Activated naive CD4-positive, alpha-beta T cell treated with anti-CD3 and anti-CD28 coated beads, Interleukin-2, amount 50 U/mL, for 24 hours (primary cell): ENCODE results near the gene MOCOS.

Experiments
- H3K27ac Mint-ChIP-seq: one replicate; pipeline ENCODE4 v1.8.0; 2021; ENCODE audit warnings: mild to moderate bottlenecking, mixed read lengths
- H3K27me3 Mint-ChIP-seq: one replicate; pipeline ENCODE4 v1.8.0; 2021; ENCODE audit warnings: mixed read lengths
- H3K36me3 Mint-ChIP-seq: one replicate; pipeline ENCODE4 v1.8.0; 2021; ENCODE audit warnings: mixed read lengths
- H3K4me1 Mint-ChIP-seq: one replicate; pipeline ENCODE4 v1.8.0; 2021; ENCODE audit warnings: mixed read lengths
- H3K4me3 Mint-ChIP-seq: one replicate; pipeline ENCODE4 v1.8.0; 2021; ENCODE audit warnings: mild to moderate bottlenecking, mixed read lengths
- H3K9me3 Mint-ChIP-seq: one replicate; pipeline ENCODE4 v1.8.0; 2021; ENCODE audit warnings: mixed read lengths

MOCOS gene

GRCh38 chr18:36297417-36298125 lies 110.3 kb downstream of the MOCOS start, which contains the start of gene FHOD3:
Gene FHOD3 (plus strand): TSS chr18:36297713. CDS start chr18:36297836, 123 bp downstream.
- H3K4me3 Mint-ChIP-seq = no peak within 1 kb of the TSS
- H3K4me1 Mint-ChIP-seq = no peaks in the 10 kb centered on the region
- no peak within 1 kb of the TSS for H3K27ac Mint-ChIP-seq
- H3K9me3 Mint-ChIP-seq = no peaks in the 10 kb centered on the region
- peaks cover 21% of the 10 kb centered on the region for H3K27me3 Mint-ChIP-seq
- no peaks in the 10 kb centered on the region for H3K36me3 Mint-ChIP-seq

DNA sequence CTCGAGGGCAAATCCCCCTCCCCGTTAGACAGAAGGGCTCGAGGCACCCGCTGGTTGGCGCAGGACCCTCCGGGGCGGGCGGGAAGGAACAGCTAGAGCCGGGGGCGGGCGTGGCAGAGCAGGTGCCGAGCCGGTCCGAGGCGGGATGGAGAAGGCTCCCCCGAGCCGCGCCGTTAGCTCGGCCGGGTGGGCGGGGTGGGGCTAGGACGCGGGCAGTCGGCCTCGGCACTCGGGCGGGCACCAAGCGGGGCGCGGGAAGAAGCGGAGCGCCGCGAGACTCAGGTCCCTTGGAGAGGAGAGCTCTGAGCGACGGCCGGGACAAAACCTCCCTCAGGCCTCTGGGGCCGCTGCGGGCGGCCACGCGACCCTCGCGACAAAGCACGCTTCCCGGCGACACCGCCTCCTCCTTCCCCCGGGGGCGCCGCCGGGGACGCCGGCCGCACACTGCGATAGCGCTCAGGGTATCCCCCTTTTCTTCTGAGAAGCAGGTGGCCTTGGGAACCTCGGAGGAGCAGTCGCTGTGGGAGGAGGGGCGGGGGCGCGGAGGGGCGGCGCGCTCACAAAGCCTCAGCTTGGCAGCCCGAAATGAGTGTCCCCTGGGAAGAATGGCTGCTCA lies 110.9 kb downstream of the MOCOS start:
- Mint-ChIP-seq H3K9me3 (no peaks in the 10 kb centered on the region), H3K4me3 (no peak overlapping the region), H3K4me1 (no peaks in the 10 kb centered on the region), H3K27ac (no peak overlapping the region), H3K36me3 (no peaks in the 10 kb centered on the region), H3K27me3 (peaks cover 27% of the 10 kb centered on the region)

DNA sequence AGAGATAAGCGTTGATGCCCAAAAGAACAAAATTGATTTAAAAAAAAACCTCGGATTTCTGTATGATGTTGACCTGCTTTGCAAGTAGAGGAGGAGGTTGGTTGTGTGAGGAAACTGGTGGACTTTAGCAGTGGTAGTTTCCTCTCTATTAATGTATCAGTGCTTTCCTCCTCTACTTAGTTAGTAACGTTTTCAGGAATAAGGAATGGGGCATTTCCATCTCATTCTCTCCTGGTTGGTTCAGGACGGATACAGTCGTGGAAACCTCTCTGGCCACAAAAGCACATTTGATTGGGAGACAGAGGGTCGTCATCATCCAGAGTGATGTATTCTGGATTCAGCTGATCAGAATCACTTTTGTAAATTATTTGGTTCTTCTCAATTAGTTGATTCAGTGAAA lies 111.7 kb downstream of the MOCOS start:
- Mint-ChIP-seq H3K4me3 (peak overlapping the region; percentile 19), H3K9me3 (no peaks in the 10 kb centered on the region), H3K27ac (no peak overlapping the region), H3K36me3 (no peaks in the 10 kb centered on the region), H3K27me3 (peaks cover 33% of the 10 kb centered on the region), H3K4me1 (no peaks in the 10 kb centered on the region)

DNA sequence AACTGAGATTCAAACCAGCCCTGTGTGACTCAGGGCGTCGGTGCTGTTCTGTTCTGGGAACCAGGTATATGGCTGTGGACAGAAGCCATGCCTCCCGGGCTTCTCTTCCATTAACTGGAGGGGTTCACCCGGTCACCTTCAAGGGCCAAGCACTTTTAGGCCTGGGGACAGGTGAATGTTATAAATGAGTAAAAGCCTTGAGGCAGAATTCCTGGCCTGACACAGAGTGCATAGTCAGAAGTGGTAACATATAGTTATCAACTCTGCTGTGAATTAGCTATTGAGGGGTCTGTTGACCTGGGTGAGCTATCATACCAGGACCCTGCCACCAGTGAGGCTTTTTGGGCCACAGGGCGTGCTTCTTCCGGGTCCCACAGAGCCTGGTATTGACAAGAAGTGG lies 112.9 kb downstream of the MOCOS start:
- no peak overlapping the region for H3K4me3 Mint-ChIP-seq
- H3K4me1 Mint-ChIP-seq = no peaks in the 10 kb centered on the region
- no peak overlapping the region for H3K27ac Mint-ChIP-seq
- no peaks in the 10 kb centered on the region for H3K36me3 Mint-ChIP-seq
- peaks cover 35% of the 10 kb centered on the region for H3K27me3 Mint-ChIP-seq
- H3K9me3 Mint-ChIP-seq = no peaks in the 10 kb centered on the region

DNA sequence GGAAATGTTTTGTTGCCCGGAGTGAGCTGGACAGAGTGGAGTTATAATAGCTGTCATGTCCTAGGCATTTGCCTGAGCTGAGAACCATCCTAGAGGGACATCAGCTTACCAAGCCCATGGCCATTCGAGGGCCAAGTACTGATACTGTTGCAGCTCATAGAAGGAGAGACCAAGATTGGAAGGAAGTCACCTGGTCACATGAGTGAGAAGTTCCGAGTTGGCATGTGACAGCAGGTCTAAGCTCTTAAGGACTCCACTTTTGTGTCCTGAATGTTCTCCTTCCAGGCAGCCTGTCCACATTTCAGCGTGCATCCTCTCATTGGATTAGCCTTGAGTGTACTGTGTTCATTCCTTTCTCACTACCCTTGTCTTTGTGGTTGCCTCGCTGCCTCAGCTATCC lies 114.6 kb downstream of the MOCOS start:
- H3K4me3 Mint-ChIP-seq = no peak overlapping the region
- H3K9me3 Mint-ChIP-seq = no peaks in the 10 kb centered on the region
- H3K27ac Mint-ChIP-seq = no peak overlapping the region
- peaks cover 37% of the 10 kb centered on the region for H3K27me3 Mint-ChIP-seq
- no peaks in the 10 kb centered on the region for H3K4me1 Mint-ChIP-seq
- H3K36me3 Mint-ChIP-seq = no peaks in the 10 kb centered on the region

DNA sequence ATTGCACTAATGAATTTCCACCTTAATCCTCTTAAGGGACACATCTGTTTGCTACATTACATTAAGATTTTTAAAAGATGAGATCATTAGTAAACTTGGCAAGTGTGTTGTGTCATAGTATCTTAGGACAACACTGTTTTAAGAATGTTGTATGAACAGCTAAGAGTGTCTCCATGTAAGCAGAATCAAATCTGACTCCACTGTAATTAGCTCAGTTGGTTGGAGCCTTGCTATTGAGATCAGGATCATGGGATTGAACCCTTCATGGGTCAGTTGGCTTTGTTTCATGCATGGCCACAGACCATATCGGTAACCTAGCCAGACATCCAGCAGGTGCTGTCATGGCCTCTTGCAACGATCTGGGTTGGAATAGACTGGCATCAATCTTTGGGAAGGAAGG lies 115.4 kb downstream of the MOCOS start:
- Mint-ChIP-seq H3K9me3 (no peaks in the 10 kb centered on the region), H3K4me1 (no peaks in the 10 kb centered on the region), H3K27me3 (peaks cover 37% of the 10 kb centered on the region), H3K27ac (no peak overlapping the region), H3K36me3 (no peaks in the 10 kb centered on the region), H3K4me3 (no peak overlapping the region)

GRCh38 chr18:36303211-36303844 lies 116.0 kb downstream of the MOCOS start:
- H3K36me3 Mint-ChIP-seq = no peaks in the 10 kb centered on the region
- no peak overlapping the region for H3K4me3 Mint-ChIP-seq
- no peaks in the 10 kb centered on the region for H3K9me3 Mint-ChIP-seq
- H3K4me1 Mint-ChIP-seq = no peaks in the 10 kb centered on the region
- peaks cover 37% of the 10 kb centered on the region for H3K27me3 Mint-ChIP-seq
- no peak overlapping the region for H3K27ac Mint-ChIP-seq

GRCh38 chr18:36304723-36305122 lies 117.4 kb downstream of the MOCOS start:
- Mint-ChIP-seq H3K4me3 (no peak overlapping the region), H3K9me3 (no peaks in the 10 kb centered on the region), H3K27me3 (peaks cover 27% of the 10 kb centered on the region), H3K36me3 (no peaks in the 10 kb centered on the region), H3K4me1 (no peaks in the 10 kb centered on the region), H3K27ac (no peak overlapping the region)

GRCh38 chr18:36305375-36305774 lies 118.1 kb downstream of the MOCOS start:
- no peaks in the 10 kb centered on the region for H3K4me1 Mint-ChIP-seq
- H3K27ac Mint-ChIP-seq = no peak overlapping the region
- H3K36me3 Mint-ChIP-seq = no peaks in the 10 kb centered on the region
- H3K4me3 Mint-ChIP-seq = no peak overlapping the region
- no peaks in the 10 kb centered on the region for H3K9me3 Mint-ChIP-seq
- H3K27me3 Mint-ChIP-seq = peaks cover 24% of the 10 kb centered on the region

GRCh38 chr18:36307513-36307912 lies 120.2 kb downstream of the MOCOS start:
- Mint-ChIP-seq H3K27me3 (peaks cover 25% of the 10 kb centered on the region), H3K4me3 (no peak overlapping the region), H3K36me3 (no peaks in the 10 kb centered on the region), H3K27ac (no peak overlapping the region), H3K9me3 (no peaks in the 10 kb centered on the region), H3K4me1 (no peaks in the 10 kb centered on the region)

- no peak overlapping the region for H3K4me3 Mint-ChIP-seq
- no peaks in the 10 kb centered on the region for H3K4me1 Mint-ChIP-seq
- H3K27me3 Mint-ChIP-seq = peaks cover 15% of the 10 kb centered on the region
- no peaks in the 10 kb centered on the region for H3K36me3 Mint-ChIP-seq
- no peaks in the 10 kb centered on the region for H3K9me3 Mint-ChIP-seq
- no peak overlapping the region for H3K27ac Mint-ChIP-seq
Observed at GRCh38 chr18:36308711-36309435, 121.6 kb downstream of the MOCOS start.

GRCh38 chr18:36309436-36310391 lies 122.4 kb downstream of the MOCOS start:
- no peaks in the 10 kb centered on the region for H3K4me1 Mint-ChIP-seq
- no peaks in the 10 kb centered on the region for H3K36me3 Mint-ChIP-seq
- H3K27ac Mint-ChIP-seq = no peak overlapping the region
- no peaks in the 10 kb centered on the region for H3K9me3 Mint-ChIP-seq
- no peak overlapping the region for H3K4me3 Mint-ChIP-seq
- H3K27me3 Mint-ChIP-seq = peaks cover 14% of the 10 kb centered on the region

GRCh38 chr18:36311026-36311570 lies 123.8 kb downstream of the MOCOS start:
- no peaks in the 10 kb centered on the region for H3K36me3 Mint-ChIP-seq
- no peaks in the 10 kb centered on the region for H3K9me3 Mint-ChIP-seq
- H3K4me3 Mint-ChIP-seq = no peak overlapping the region
- H3K4me1 Mint-ChIP-seq = no peaks in the 10 kb centered on the region
- no peak overlapping the region for H3K27ac Mint-ChIP-seq
- peaks cover 11% of the 10 kb centered on the region for H3K27me3 Mint-ChIP-seq

GRCh38 chr18:36312806-36313395 lies 125.6 kb downstream of the MOCOS start:
- H3K27ac Mint-ChIP-seq = no peak overlapping the region
- H3K36me3 Mint-ChIP-seq = no peaks in the 10 kb centered on the region
- H3K9me3 Mint-ChIP-seq = no peaks in the 10 kb centered on the region
- H3K4me1 Mint-ChIP-seq = no peaks in the 10 kb centered on the region
- peaks cover 11% of the 10 kb centered on the region for H3K27me3 Mint-ChIP-seq
- no peak overlapping the region for H3K4me3 Mint-ChIP-seq
